ENCODE measurements around the gene TMEM100.
"Not testable (repeated sequence)": the region's sequence is repeated elsewhere in the genome, so short reads cannot be mapped to it uniquely, and the experiment has no call there.

TMEM100 gene

DNA sequence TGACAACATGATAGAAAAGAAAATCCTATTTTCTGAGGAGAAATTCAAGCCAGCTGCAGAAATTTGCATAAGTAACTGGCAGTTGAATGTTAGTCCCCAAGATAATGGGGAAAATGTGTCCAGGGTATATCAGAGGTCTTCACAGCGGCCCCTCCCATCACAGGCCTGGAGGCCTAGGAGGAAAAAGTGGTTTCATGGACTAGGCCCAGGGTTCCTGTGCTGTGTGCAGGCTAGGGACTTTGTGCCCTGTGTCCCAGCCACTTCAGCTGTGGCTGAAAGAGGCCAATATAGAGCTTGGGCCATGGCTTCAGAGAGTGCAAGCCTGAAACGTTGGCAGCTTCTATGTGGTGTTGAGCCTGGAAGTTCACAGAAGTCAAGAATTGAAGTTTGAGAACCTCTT lies 35.6 kb downstream of the TMEM100 start:
- no peak for DNase-seq (ENCODE audit: low read depth, low spot score)

DNA sequence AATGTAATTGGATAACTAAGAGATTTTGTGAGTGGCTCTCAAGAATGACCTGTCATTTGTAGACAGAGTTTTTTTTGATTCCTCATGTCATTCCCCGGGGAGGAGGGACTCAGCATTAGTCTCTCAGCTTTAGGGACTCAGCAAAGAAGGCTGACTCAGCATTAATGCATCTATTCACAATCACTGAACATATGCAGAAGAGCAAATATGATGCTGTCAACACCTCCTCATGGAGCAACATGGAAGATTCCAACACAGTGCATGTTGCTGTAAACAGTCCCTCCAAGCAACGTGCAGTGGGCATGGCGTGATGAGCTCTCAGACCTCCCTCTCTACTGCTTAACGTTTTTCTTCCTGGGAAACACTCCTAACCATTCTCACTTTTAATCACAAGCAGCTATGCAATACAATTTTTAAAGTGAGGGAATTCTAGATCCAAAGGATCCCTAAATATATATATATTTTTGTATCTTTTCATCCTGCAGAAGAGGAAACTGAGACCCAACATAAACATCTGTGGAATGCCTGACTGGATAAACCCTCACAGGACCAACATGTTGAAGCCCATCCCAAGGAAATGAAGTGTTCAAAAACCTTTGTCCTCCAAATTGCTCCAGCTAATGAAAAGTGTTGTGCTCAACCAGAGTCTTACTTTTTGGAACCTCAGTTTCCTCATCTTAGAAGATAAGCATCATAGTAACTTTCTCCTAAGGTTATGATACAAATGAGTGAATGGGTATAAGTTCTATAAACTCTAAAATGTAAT lies 38.9 kb downstream of the TMEM100 start:
- no peak for DNase-seq (ENCODE audit: low read depth, low spot score)

DNA sequence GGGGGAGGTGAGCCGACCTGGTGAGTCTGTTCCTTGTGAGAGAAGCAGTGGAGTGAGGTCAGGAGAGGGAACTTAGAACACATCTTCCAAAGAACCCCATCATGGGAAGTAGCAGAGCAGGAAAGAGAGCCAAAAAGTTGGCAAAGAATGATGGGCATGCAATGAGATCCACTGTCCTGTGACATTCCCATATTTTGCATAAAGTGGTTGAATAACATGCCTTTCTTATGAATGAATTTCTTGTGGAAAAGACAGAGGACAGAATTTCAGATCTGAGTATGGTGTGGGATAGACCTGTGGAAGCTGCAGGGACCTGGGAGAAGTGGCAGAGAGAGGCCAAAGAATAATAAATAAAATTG lies 41.3 kb downstream of the TMEM100 start:
- DNase-seq (ENCODE audit: low read depth, low spot score): no peak

DNA sequence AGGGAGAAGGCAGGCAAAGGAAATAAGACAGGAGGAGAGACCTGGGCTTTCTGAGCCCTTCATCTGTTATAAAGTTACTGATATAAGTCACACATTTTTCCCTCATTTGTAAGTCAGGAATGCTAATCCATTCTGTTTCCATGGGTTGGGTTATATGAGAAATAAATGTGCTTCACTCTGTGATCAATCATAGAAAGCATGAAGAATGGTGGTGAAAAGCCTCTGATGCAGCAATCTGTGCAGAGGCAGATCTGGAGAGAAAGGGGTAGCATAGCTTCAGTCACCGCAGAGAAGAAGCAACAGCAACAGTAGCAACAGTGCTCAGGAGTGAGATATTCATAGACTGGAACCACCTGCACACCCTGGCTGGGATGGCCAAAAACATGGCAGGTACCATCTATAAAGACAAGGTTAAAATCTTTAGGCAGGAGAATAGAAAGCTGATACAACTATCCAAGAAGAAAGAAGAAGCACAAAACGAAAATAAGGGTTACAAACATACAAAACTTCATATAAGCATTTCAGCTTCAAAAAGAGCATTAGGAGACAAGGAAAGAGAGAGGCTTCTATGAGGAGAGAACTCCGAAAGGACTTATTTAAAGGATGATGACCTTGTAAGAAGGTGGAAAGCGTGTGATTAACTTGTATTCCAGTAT lies 41.9 kb downstream of the TMEM100 start:
- DNase-seq (ENCODE audit: low read depth, low spot score): no peak

DNA sequence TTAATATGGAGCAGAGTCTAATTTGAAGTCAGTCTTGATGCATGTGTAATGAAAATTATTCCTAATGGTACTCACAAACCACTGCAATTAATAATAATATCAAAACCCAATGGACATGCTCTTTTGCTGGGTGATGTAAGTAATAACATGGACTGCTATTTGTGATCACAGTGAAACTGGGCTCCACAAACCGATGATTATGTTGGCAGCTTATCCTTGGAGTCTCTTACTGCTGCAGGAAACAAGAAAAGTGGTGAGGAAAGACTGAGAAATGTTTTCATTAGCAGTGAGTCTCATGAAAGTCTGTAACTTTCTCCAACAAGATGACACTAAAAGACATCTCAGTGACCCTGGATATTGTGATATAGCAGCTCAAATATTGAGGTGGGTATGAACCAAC lies 45.2 kb downstream of the TMEM100 start:
- no peak for DNase-seq (ENCODE audit: low read depth, low spot score)

DNA sequence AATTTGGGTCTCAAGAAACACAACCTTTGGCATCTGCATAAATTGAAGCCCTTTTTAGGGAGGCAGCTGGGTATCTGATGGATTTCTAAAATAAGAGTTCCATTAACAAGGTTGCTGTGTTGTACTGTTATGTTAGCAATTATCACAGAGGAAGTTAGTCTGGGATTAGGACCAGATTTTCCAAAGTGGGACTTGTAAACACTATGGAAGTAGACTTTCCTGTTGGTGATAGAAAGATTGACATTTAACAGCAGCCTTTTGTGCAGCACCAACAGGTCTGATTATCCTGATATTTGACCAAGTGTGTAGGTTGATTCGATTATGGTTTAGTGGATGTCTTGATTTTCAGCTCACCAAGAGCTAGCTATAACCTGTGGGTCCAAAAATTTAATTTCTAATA lies 46.4 kb downstream of the TMEM100 start:
- no peak for DNase-seq (ENCODE audit: low read depth, low spot score)

DNA sequence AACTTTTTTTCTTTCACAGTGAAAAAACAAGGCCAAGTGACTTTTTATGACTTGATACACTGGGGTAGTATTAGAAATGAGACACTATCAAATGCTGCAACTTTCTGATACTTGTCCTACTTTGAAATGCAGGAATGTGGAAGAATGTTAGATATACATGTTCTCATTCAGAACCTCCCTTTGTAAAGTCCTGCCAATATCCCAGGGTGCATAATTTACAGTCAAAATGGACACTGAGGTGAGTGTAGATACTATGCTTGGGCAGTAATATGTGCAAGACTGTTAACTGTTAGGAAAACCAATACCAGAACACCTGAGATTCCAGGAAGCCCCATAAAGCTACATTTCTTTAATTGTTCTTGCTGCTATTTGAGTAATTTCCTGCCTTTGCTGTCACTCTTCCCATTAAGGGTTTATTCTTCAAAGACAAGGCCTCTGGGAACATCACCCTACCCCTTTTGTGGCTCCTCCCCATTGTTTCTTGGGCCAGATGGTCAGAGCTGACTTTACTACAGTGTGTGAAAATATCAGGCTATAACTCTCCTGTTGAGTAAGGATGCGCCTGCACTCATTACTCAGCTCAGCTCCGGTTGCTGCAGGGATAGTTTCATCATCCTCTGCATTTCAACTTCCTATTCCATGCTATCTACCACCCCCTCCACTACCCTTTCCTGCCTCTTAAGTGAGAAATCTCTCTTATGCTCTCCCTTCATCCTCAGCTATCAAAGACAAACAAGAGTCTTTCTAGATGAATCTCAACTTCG lies 48.7 kb downstream of the TMEM100 start:
- no peak for DNase-seq (ENCODE audit: low read depth, low spot score)

DNA sequence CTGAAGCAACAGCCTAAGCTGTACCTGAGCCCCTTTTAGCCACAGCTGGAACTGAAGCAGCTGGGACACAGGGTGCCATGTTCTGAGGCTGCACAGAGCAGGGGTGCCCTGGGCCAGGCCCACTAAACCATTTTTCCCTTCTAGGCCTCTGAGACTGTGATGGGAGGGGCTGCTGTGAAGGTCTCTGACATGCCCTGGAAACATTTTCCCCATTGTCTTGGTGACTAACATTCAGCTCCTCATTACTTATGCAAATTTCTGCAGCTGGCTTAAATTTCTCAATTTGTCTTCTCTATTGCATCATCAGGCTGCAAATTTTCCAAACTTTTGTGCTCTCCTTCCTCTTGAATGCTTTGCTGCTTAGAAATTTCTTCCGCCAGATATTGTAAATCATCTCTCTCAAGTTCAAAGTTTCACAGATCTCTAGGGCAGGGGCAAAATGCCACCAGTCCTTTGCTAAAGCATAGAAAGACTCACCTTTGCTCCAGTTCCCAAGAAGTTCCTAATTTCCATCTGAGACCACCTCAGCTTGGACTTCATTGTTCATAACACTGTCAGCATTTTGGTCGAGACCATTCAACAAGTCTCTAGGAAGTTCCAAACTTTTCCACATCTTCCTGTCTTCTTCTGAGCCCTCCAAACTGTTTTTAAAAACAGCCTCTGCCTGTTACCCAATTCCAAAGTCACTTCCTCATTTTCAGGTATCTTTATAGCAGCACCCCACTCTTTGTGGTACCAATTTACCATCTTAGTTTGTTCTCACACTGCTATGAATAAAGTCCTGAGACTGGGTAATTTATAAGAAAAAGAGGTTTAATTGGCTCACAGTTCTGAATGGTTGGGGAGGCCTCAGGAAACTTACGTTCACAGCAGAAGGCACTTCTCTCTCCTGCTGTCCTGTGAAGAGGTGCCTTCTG lies 49.8 kb downstream of the TMEM100 start:
- DNase-seq (ENCODE audit: low read depth, low spot score): no peak

DNA sequence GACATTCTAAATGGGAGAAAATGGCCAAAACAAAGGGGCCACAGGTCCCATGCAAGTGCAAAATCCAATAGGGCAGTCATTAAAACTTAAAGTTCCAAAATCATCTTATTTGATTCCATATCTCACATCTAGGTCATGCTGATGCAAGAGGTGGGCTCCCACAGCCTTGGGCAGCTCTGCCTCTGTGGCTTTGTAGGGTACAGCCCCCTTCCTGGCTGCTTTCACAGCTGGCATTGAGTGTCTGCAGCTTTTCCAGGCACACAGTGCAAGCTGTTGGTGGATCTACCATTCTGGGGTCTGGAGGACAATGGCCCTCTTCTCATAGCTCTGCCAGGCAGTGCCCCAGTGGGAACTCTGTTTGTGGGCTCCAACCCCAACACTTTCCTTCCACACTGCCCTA lies 50.7 kb downstream of the TMEM100 start:
- DNase-seq (ENCODE audit: low read depth, low spot score): not testable (repeated sequence)
